AG09319 (cell line): ENCODE results near the gene SIPA1L3.

Experiments
- DNase-seq: peaks from one replicate; pipeline ENCODE4 v3.0.0-alpha.2; 2010; ENCODE audit warnings: low read depth; ENCODE audit errors: extremely low read depth
- CTCF ChIP-seq: IDR thresholded peaks from 2 replicates; pipeline ENCODE4 v1.5.1; 2011; ENCODE audit warnings: low read depth, mild to moderate bottlenecking, inconsistent platforms, low read length, moderate library complexity

The SIPA1L3 gene

DNA sequence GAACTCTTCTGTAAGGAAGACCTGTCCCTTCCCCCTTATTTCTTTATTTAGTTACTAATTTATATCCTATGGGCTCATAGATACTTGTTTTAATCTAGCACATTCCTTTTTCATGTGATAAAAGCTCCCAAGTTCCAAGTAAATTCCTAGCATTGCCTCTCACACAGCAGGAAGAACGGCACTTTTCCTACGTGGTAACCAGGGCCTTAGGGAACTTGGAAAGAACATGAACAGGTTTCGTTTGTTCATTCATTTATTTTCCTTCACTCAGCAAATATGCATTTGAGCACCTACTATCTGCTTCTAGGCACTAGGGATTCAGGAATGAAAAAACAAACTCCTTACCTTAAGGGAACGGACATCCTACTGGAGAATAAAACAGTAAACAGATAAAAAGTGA, 125.1 kb downstream of the SIPA1L3 start:
- no peak for TF ChIP-seq CTCF
- no peak for DNase-seq

DNA sequence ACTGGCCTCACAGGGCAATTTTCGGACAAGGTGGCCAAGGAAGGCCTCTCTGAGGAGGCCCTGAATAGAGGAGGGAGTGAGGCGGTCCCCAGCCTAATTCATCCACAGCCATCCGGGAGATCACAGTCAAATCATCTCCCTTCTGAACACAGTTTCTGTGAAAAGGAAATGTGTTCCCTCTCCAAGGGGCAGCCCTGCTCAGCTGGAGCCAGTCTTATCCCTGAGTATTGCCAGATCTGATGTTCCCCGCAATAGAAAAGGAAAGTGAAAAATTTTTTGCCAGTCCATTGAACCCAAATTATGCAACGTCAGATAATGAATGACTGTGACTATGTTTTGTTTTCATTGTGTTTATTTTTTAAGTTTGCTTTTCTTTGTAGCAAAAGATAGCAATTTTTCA, 125.9 kb downstream of the SIPA1L3 start:
- no peak for DNase-seq
- TF ChIP-seq CTCF: no peak

DNA sequence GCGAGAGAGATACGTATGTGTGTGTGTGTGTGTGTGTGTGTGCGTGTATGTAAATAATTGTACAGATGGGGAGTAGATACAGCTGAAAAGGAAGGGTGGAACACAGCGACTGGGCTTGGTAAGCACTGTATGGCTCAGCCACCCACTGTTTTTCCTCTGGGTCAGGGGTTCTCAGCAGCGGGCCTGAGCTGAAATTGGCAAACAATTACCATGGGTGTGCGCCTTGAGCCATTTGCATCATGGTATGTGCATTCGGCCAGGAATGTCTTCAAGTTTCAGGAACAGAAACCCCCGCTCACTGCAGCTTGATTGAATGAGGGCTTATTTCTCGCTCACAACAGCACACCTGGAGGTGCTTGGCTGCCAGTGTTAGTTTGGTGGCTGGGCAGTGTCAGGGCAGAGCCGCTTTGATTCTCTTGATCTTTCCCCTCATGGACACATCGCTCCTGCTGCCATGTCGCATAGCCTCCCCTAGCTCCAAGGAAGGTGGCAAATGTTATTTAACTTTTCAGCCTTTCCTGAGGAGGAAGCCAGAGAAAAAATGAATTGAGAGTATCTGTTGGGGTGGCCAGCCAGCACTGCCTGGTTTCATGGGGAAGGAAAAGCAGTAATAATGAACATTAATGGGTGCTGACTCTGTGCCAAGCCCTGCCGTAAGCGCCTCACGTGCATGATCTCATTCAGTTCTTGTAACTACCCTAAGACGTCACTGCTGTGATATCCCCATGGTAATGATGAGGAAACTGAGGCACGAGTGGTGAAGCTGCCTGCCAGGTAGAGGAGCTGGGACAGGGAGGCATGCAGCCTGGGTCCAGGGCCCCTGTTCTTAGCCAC, 126.9 kb downstream of the SIPA1L3 start:
- no peak for DNase-seq
- no peak for TF ChIP-seq CTCF

- no peak for DNase-seq
- TF ChIP-seq CTCF: no peak
Observed at GRCh38 chr19:38034492-38034860, 127.5 kb downstream of the SIPA1L3 start.

GRCh38 chr19:38035515-38036495, 128.8 kb downstream of the SIPA1L3 start:
- no peak for TF ChIP-seq CTCF

GRCh38 chr19:38036707-38037611, 130.0 kb downstream of the SIPA1L3 start:
- no peak for TF ChIP-seq CTCF
- no peak for DNase-seq

More at GRCh38 chr19:38035515-38036495, 128.8 kb downstream of the SIPA1L3 start:
- DNase-seq: no peak
